Measurements from ENCODE around the gene OR10G7.

- TF ChIP-seq CTCF (conservative IDR thresholded peaks at IDR 0.05) (peak; percentile 60), EZH2 (IDR thresholded peaks at IDR 0.05; ENCODE audit: low read depth) (no peak)
Measured at GRCh38 chr11:124071623-124071948, 30.5 kb upstream of the OR10G7 start.

Data from PC-9 (cell line).